Measurements from ENCODE around the gene MLEC.
A peak's percentile ranks its signal among the peaks of the same experiment; 100 is the strongest.
"Not testable (repeated sequence)": the region's sequence is repeated elsewhere in the genome, so short reads cannot be mapped to it uniquely, and the experiment has no call there.

MLEC gene

DNA sequence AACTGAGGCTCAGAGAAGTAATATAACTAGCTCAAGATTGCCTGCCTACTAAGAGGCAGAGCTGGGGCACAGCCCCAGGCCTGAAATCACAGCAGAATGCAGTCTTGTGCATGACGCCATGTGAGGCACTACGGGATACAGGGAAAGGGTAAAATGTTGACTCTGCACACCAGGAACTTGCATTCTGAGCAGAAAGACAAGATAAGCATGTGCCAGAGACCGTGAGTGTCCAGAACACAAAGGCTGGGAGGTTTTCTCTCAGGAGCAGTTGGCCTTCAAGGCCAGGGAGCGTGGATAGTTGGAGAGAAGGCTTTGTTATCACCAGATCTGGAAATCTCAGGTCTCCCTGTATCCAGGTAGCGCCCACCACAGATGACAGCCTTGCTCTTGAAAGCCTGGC lies 23.2 kb upstream of the MLEC start:
- no peak for TF ChIP-seq CTCF (IDR thresholded peaks at IDR 0.05)
- Histone ChIP-seq H3K27ac (no peak overlapping the region), H3K36me3 (ENCODE audit: control insufficient read depth, insufficient read depth, low read length) (no peaks in the 10 kb centered on the region), H3K79me2 (peaks cover 2% of the 10 kb centered on the region), H3K27me3 (ENCODE audit: control insufficient read depth, insufficient read depth, low read length) (no peaks in the 10 kb centered on the region), H3K9ac (no peak overlapping the region), H3K4me2 (ENCODE audit: low read length) (no peak overlapping the region), H3K4me1 (no peaks in the 10 kb centered on the region), H3K9me3 (ENCODE audit: control insufficient read depth, low read length) (no peaks in the 10 kb centered on the region), H3K4me3 (ENCODE audit: low read depth, low read length) (no peak overlapping the region), H2AFZ (no peak overlapping the region)

DNA sequence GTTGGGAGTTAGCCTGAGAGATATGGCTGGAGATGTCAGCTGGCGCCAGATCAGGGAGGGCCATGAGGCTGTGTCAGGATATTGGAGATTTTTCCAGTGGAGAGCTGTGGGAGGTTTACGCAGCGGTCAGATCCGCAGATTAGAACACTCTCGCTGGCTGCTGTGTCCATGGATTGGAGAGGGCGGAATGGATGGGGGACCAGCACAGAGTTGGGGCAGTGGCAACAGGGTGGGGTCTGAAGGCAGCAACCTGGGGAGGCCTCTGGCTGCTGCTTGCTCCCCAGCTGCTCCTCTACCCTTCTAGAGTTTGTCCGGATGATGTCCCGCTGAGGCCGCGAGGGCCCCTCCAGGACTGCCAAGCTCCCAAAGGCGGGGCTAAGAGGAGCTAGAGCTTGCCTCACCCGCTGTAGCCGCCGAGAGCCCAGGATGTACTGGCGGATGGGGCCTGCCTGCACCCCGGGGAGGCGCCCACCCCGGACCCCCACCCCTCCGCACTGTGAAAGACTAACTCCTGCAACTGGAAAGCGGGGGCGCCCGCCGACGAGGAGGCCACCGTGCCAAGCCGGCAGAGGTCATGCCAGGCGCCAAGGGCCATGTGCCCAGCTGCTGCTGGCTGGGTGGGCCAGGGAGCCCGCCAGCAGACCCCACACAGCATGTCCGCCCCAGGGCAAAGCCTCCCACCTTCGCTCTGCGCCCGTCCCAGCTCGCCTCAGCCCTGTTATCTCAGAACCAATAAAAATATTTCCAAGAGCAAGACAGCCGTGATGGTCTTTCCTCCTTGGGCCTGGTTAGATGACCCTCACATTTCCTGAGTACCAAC lies 20.2 kb upstream of the MLEC start:
- Histone ChIP-seq H3K9me3 (ENCODE audit: control insufficient read depth, low read length) (no peaks in the 10 kb centered on the region), H3K4me3 (ENCODE audit: low read depth, low read length) (no peak overlapping the region), H3K4me1 (peaks cover 12% of the 10 kb centered on the region), H3K79me2 (no peaks in the 10 kb centered on the region), H3K9ac (no peak overlapping the region), H3K27me3 (ENCODE audit: control insufficient read depth, insufficient read depth, low read length) (no peaks in the 10 kb centered on the region), H3K27ac (no peak overlapping the region), H2AFZ (no peak overlapping the region), H3K36me3 (ENCODE audit: control insufficient read depth, insufficient read depth, low read length) (no peaks in the 10 kb centered on the region), H3K4me2 (ENCODE audit: low read length) (no peak overlapping the region)
- TF ChIP-seq CTCF (IDR thresholded peaks at IDR 0.05): no peak

- Histone ChIP-seq H2AFZ (no peak overlapping the region), H3K36me3 (ENCODE audit: control insufficient read depth, insufficient read depth, low read length) (no peaks in the 10 kb centered on the region), H3K9me3 (ENCODE audit: control insufficient read depth, low read length) (no peaks in the 10 kb centered on the region), H3K79me2 (no peaks in the 10 kb centered on the region), H3K27ac (no peak overlapping the region), H3K27me3 (ENCODE audit: control insufficient read depth, insufficient read depth, low read length) (no peaks in the 10 kb centered on the region), H3K4me2 (ENCODE audit: low read length) (no peak overlapping the region), H3K4me1 (peaks cover 12% of the 10 kb centered on the region), H3K9ac (no peak overlapping the region), H3K4me3 (ENCODE audit: low read depth, low read length) (no peak overlapping the region)
- TF ChIP-seq CTCF (IDR thresholded peaks at IDR 0.05): no peak
These were observed 18.7 kb upstream of the MLEC start for GRCh38 chr12:120668091-120668867.

- Histone ChIP-seq H3K27ac (peak overlapping the region; percentile 88), H2AFZ (peak overlapping the region; percentile 91), H3K9ac (no peak overlapping the region), H3K4me2 (ENCODE audit: low read length) (peak overlapping the region; percentile 65), H3K36me3 (ENCODE audit: control insufficient read depth, insufficient read depth, low read length) (no peaks in the 10 kb centered on the region), H3K27me3 (ENCODE audit: control insufficient read depth, insufficient read depth, low read length) (no peaks in the 10 kb centered on the region), H3K9me3 (ENCODE audit: control insufficient read depth, low read length) (no peaks in the 10 kb centered on the region), H3K4me1 (peaks cover 12% of the 10 kb centered on the region), H3K4me3 (ENCODE audit: low read depth, low read length) (peak overlapping the region; percentile 41), H3K79me2 (no peaks in the 10 kb centered on the region)
- no peak for TF ChIP-seq CTCF (IDR thresholded peaks at IDR 0.05)
These were observed 17.8 kb upstream of the MLEC start for GRCh38 chr12:120668868-120669840.

DNA sequence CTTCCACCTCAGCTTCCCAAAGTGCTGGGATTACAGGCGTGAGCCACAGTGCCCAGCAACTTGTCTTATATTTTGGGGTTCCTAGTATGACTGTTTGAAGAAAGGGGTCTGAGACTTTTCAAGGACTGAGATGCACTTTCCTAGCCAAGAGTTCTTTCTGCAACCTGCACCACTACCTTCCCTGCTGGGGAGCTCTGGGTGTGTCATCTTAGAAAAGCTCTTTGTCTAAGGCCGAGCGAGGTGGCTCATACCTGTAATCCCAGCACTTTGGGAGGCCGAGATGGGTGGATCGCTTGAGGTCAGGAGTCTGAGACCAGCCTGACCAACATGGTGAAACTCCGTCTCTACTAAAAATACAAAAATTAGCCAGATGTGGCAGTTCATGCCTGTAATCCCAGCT lies 16.7 kb upstream of the MLEC start:
- H3K4me1 ChIP-seq: peaks cover 12% of the 10 kb centered on the region
- peak overlapping the region; percentile 65 for H3K4me2 ChIP-seq (ENCODE audit: low read length)
- H3K27ac ChIP-seq: peak overlapping the region; percentile 88
- H3K9me3 ChIP-seq (ENCODE audit: control insufficient read depth, low read length); H3K36me3 ChIP-seq (ENCODE audit: control insufficient read depth, insufficient read depth, low read length); H2AFZ ChIP-seq; H3K4me3 ChIP-seq (ENCODE audit: low read depth, low read length); H3K27me3 ChIP-seq (ENCODE audit: control insufficient read depth, insufficient read depth, low read length); H3K79me2 ChIP-seq; H3K9ac ChIP-seq: not testable (repeated sequence)

Data from parathyroid adenoma (tissue), 2 donors.